ENCODE results near the gene CSNK1A1.
"Not testable (repeated sequence)": the region's sequence is repeated elsewhere in the genome, so short reads cannot be mapped to it uniquely, and the experiment has no call there.

The CSNK1A1 gene

GRCh38 chr5:149572170-149572569 lies 20.9 kb upstream of the CSNK1A1 start:
- FAIRE-seq = no peak

- FAIRE-seq = no peak
Measured at GRCh38 chr5:149567226-149567625, 16.0 kb upstream of the CSNK1A1 start.

DNA sequence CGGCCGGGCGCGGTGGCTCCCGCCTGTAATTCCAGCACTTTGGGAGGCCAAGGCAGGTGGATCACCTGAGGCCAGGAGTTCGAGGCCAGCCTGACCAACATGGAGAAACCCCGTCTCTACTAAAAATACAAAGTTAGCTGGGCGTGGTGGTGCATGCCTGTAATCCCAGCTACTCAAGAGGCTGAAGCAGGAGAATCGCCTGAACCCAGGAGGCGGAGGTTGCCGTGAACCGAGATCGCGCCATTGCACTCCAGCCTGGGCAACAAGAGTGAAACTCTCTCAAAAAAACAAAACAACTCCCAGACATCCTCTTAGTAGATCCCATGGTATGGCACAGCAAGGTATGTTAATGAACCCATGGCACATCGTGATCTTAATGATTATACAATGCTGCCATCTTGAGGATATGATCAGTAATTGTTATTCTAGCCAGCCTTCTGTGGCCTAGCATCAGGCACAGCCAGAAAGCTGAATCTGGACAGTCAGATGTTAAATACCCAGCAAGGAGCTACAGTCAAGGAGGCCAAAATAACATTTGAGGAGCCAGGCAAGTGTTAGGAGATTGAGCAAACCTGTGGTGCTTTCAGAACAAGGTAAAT lies 13.4 kb upstream of the CSNK1A1 start:
- peak; percentile 95 for FAIRE-seq

DNA sequence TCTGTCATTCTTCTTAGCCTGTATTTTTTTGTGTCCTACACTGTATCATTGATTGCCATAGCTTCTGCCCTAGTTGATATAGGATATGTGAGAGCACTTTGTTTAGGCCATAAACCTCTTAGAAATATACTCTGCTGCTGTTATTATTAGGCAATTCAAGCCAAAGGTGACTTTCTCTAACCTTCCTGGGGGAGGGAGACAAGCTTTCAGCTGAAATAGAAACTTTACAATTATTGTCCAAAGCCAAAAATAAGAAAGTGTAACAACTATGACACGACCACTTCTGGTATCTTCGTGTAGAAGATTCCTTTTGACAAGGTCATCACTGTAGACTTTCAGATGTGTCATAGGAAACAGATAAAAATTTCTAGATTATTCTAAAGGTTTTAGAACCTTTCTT lies 12.2 kb upstream of the CSNK1A1 start:
- no peak for FAIRE-seq

- FAIRE-seq = no peak
Measured at GRCh38 chr5:149561848-149562247, 10.6 kb upstream of the CSNK1A1 start.

DNA sequence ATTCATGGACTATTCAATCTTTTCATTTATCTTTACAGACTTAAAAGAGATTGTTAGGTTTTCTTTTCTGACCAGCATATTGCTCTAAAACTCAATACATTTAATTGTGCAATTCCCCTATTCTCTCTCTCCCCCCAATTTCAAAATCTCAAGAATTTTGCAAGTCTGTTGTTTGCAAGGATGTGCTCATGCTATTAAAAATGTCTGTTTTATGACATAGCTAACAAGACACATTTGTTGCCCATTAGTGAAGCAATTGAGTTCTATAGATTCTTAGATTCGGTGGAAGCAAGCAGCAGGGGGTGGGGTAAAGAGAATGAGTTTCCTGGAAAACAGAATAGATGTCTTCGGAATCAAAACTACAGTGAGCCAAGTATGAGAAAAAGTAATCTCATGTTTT lies 8.5 kb upstream of the CSNK1A1 start:
- FAIRE-seq = no peak

DNA sequence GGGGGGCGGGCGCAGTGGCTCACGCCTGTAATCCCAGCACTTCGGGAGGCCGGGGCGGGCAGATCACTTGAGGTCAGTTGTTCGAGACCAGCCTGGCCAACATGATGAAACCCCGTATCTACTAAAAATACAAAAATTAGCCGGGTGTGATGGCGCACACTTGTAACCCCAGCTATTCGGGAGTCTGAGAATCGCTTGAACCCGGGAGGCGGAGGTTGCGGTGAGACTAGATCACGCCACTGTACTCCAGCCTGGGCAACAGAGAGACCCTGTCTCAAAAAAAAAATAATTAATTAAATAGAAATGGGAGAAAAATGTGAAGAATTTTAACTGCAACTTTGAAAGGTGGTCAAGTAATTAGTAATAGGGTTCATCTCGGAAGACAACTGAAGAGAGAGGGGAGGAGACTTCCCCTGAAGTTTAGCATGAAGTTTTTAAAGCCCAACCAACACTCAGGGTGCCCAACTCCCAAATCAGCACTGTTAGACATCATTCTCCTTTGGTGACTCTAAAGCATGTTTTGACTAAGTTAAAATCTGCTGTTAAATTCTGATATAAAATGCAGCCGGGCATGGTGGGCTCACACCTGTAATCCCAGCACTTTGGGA lies 1.4 kb upstream of the CSNK1A1 start:
- FAIRE-seq = no peak

DNA sequence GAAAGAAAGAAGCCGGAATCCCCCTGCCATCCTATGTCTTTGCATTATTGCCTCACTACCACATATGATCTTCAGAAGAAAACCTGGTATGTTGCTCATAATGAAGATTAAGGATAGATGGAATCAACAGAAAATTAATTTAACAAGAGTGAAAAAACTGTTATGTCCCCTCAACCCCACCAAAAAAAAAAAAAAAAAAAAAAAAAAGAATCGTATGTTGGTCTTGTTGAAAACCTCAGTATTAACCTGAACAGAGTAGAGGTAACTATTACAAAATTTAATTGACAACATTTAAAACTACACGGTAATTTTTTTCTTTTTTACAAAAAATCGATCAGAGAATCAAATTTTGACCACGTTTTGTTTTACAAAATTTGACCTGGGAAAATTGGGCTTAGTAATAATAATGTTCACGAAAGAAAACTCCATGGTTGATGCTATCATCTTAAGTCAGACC lies 827 bp upstream of the CSNK1A1 start:
- FAIRE-seq = no peak

- FAIRE-seq = no peak
Measured at GRCh38 chr5:149550594-149551226, 529 bp downstream of the CSNK1A1 start.

DNA sequence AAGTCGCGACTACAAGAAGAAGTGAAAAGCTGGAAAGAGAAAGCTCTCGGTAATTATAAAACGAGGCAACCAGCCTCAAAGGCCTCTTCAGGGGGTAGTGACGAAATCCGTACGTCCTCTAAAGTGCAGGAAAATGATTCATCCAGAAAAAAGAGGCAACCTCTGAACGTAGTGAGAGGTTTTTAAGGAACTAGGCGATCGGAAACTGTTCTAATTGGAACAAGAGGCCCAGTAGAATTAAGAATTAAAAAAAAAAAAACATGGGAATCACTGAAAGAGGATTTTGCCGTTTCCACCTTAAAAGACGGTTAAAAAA lies 1.0 kb downstream of the CSNK1A1 start:
- no peak for FAIRE-seq

- no peak for FAIRE-seq
Measured at GRCh38 chr5:149549461-149550267, 1.6 kb downstream of the CSNK1A1 start.

GRCh38 chr5:149546974-149547373 lies 4.3 kb downstream of the CSNK1A1 start:
- FAIRE-seq = no peak

GRCh38 chr5:149545327-149545726 lies 5.9 kb downstream of the CSNK1A1 start:
- no peak for FAIRE-seq

DNA sequence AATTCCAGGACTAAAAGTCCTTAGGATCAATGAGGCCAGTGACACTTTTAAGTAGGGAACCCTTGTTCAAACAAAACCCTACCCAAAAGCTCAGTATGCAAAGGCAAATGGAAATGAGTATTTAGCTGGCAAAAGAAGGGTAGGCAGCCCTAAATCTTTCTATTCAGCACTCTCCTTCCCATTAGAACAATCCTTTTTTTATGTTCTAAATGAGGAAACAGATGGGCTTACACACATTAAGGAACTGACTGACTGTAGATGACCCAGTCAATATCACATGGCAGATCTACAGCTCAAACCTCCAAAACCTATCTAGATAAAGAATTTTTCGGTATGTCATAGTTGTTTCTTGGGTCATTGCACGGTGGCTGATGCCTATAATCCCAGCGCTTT lies 7.2 kb downstream of the CSNK1A1 start:
- FAIRE-seq = no peak

DNA sequence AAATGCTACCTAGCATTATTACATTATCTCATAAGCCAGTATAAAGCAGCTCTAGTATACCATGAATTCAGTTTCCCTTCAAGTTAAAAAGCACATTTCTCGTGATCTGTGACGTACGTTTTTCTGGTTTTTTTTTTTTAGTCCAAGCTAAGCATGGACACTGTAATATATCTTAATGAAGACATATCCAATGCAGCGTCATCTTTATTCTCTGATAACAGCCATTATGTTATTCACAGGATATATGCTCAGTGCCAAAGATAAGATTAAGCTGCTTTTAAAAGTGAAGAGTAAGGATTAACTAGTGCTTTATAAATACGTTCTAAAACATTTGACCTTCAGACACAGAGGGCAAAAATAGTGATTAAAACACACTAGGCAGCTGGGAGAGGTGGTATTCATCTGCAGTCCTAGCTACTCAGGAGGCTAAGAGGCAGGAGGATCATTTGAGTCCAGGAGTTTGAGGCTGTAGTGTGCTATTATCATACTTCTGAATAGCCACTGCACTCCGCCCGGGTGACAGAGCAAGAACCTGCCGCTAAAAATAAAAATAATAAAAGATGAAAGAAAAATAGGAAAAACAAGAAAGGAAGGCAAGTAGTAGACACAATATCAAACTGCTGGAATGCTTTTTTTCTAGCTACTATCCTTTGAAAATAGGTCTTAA lies 7.7 kb downstream of the CSNK1A1 start:
- no peak for FAIRE-seq

DNA sequence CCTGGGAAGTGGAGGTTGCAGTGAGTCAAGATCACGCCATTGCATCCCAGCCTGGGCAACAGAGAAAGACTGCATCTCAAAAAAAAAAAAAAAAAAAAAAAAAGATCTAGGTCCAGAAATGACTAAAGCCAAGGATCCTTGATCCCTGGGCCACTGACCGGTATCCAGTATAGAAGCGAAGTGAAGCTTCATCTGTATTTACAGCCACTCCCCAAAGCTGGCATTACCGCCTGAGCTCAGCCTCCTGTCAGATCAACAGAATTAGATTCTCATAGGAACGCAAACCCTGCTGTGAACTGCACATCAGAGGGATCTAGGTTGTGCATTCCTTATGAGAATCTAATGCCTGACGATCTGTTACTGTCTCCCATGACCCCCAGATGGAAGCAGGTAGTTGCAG lies 9.3 kb downstream of the CSNK1A1 start:
- no peak for FAIRE-seq

DNA sequence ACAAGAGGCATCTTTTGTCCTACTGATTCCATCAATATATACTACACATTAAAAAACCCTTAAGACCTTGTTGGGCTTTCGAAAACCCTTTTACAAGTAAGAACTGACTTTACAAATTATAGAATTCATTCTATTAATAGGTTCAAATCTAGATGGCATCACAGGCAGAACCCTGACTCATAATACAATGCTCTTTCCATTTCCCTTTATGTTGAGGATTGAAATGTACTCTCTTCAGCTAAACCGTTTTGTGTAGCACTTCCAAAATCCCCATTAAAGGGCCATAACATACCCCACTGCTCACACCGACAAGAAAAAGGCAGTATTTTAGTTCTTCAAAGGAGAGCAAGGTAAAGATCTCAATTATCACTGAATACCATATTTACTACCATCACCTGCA lies 11.2 kb downstream of the CSNK1A1 start:
- no peak for FAIRE-seq

DNA sequence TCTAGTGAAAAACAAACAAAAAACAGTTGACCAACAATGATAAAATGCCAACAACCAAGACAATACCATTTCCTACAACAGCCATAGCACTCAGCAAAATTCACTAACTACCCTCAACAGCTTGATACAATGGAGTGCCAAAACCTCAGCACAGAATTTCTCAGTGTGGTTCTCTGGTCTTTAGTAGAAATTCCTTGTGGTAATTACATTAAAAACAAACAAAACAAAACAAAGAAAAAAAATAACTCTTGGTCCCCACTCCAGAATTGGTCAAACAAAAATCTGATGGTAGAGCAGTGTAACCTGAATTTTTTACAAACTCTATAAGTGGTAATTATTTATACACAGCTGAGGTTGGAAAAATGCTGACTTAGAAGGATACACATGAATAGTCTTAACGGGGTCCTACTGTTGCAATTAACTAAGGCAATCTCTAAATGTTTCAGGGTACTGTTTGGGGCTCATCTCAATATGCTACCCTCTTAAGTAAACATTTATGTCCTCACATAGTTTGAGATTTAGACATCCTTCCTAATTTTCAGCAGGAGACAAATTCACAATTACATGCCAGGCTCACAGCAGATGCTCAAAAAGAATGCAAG lies 13.8 kb downstream of the CSNK1A1 start:
- FAIRE-seq = no peak

GRCh38 chr5:149535787-149536186 lies 15.5 kb downstream of the CSNK1A1 start:
- FAIRE-seq = not testable (repeated sequence)

DNA sequence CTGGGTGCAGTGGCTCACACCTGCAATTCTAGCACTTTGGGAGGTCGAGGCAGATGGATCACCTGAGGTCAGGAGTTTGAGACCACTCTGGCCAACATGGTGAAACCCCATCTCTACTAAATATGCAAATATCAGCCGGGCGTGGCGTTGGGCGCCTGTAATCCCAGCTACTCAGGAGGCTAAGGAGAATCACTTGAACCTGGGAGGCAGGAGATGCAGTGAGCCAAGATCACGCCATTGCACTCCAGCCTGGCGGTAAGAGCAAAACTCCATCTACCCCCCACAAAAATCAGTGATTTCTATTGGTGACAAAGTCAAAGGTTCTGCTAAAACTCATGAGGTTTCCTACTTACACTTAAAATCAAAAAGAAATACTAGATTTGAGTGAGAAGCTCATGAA lies 18.8 kb downstream of the CSNK1A1 start:
- FAIRE-seq = no peak

DNA sequence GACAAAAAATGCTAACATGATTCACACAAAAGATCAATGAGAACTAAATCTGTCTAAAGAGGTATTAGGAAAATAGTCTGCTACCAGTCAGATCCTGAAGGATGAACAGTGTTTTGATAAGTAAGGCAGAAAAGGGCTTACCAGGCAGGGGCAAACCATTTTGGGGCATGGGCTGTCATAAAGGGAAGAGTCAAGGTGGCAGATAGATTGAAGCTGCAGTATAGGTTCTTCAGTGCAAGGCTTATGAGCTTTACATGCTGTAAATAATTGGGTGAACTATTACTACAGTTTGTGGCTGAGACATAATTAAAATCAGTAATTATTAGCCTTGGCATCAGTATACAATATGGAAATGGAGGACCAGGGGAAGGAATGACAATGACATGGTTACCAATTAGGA lies 21.8 kb downstream of the CSNK1A1 start:
- FAIRE-seq = no peak

DNA sequence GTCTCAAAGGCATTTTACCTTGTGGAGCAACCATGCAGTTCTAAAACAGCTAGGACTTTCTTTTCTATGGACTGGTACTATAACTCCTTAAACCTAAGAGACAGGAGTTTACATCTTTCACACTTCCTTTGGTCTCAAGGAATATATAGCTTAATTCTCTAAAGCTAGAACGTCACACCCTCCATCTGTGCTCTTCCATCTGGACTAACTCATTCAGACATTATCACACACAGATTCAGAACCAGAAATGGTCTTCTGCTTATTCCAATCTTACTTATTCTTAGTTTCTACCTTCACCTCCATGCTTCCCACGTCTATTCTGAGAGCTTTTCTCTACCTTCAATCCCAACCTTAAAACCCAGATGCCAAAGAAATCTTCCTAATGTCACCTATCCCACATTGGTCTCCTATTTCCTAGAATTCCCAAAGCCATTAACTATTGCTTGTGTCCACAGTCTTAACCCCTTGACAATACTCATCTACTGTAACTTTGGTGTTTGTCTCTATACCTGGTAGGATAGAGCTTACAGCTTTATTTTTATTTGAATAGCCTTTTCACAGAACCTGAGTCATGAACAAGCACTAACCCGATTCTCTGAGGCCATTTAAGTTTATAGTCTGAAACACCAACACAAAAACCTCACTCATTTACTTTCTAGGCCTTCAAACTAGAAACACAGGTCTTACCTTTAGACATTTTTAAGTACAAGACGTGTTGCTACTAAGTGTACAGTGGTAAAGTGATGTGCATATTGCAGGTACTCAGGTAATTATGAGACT lies 22.8 kb downstream of the CSNK1A1 start:
- FAIRE-seq = no peak
